H9 (cell line): Measurements from ENCODE around the gene SLC16A6. TPM values are rescaled to one million over a fixed set of nuclear protein-coding genes. Genes with fewer than 3 reads are reported as not detected.

Source experiments
- DNase-seq: peaks from one replicate; pipeline ENCODE4 v3.0.0-alpha.2; 2017
- H2AFZ ChIP-seq: one replicate; pipeline ENCODE4 v1.6.1; 2013; ENCODE audit warnings: mild to moderate bottlenecking, low read length, control low read depth, moderate library complexity
- H2AK5ac ChIP-seq: 2 replicates; pipeline ENCODE4 v1.6.1; 2013; ENCODE audit warnings: low read length, control low read depth, mixed read lengths; ENCODE audit not compliant: insufficient read length
- H2BK120ac ChIP-seq: one replicate; pipeline ENCODE4 v1.6.1; 2013; ENCODE audit warnings: low read depth, mild to moderate bottlenecking, low read length, control low read depth, inconsistent platforms; ENCODE audit not compliant: poor library complexity, severe bottlenecking
- H2BK12ac ChIP-seq: 2 replicates; pipeline ENCODE4 v1.6.1; 2013; ENCODE audit warnings: low read length, control low read depth, mixed read lengths, low read depth; ENCODE audit not compliant: insufficient read length
- H2BK15ac ChIP-seq: 2 replicates; pipeline ENCODE4 v1.6.1; 2013; ENCODE audit warnings: low read depth, low read length, control low read depth
- H2BK20ac ChIP-seq: one replicate; pipeline ENCODE4 v1.6.1; 2013; ENCODE audit warnings: low read depth, mild to moderate bottlenecking, low read length, control low read depth, inconsistent platforms; ENCODE audit not compliant: poor library complexity, severe bottlenecking
- H2BK5ac ChIP-seq: 2 replicates; pipeline ENCODE4 v1.6.1; 2013; ENCODE audit warnings: low read length, control low read depth, mixed read lengths; ENCODE audit not compliant: insufficient read length
- H3K14ac ChIP-seq: 2 replicates; pipeline ENCODE4 v1.6.1; 2013; ENCODE audit warnings: low read length, control low read depth; ENCODE audit not compliant: insufficient read depth
- H3K18ac ChIP-seq: 2 replicates; pipeline ENCODE4 v1.6.1; 2013; ENCODE audit warnings: low read depth, mild to moderate bottlenecking, mixed read lengths, low read length, control low read depth; ENCODE audit not compliant: insufficient read length
- H3K23ac ChIP-seq: 2 replicates; pipeline ENCODE4 v1.6.1; 2013; ENCODE audit warnings: low read length, control low read depth, mixed read lengths, low read depth; ENCODE audit not compliant: insufficient read length
- H3K23me2 ChIP-seq: 2 replicates; pipeline ENCODE4 v1.6.1; 2013; ENCODE audit warnings: low read depth, mild to moderate bottlenecking, mixed read lengths, low read length, control low read depth; ENCODE audit not compliant: insufficient read length, poor library complexity, severe bottlenecking
- H3K27ac ChIP-seq: 2 replicates; pipeline ENCODE4 v1.5.1; 2013; ENCODE audit warnings: low read length, control low read depth, mixed read lengths, low read depth; ENCODE audit not compliant: insufficient read length
- H3K27me3 ChIP-seq: 2 replicates; pipeline ENCODE4 v1.6.1; 2013; ENCODE audit warnings: low read length, control low read depth, inconsistent platforms; ENCODE audit not compliant: insufficient read depth
- H3K4ac ChIP-seq: 2 replicates; pipeline ENCODE4 v1.6.1; 2013; ENCODE audit warnings: low read depth, mild to moderate bottlenecking, control low read depth, inconsistent platforms, low read length, moderate library complexity
- H3K4me1 ChIP-seq: 2 replicates; pipeline ENCODE4 v1.6.1; 2013; ENCODE audit warnings: low read length, control low read depth, inconsistent platforms; ENCODE audit not compliant: insufficient read depth
- H3K4me2 ChIP-seq: 2 replicates; pipeline ENCODE4 v1.6.1; 2013; ENCODE audit warnings: low read length, control low read depth, mixed read lengths; ENCODE audit not compliant: insufficient read length, insufficient read depth
- H3K56ac ChIP-seq: 2 replicates; pipeline ENCODE4 v1.6.1; 2013; ENCODE audit warnings: low read depth, mild to moderate bottlenecking, mixed read lengths, low read length, control low read depth; ENCODE audit not compliant: insufficient read length
- H3K79me1 ChIP-seq: 2 replicates; pipeline ENCODE4 v1.6.1; 2013; ENCODE audit warnings: low read depth, mild to moderate bottlenecking, moderate library complexity, low read length, control low read depth, inconsistent platforms; ENCODE audit not compliant: insufficient read depth, poor library complexity, severe bottlenecking
- H3K79me2 ChIP-seq: 2 replicates; pipeline ENCODE4 v1.6.1; 2013; ENCODE audit warnings: low read length, control low read depth, inconsistent platforms; ENCODE audit not compliant: insufficient read depth
- H3K9ac ChIP-seq: 2 replicates; pipeline ENCODE4 v1.6.1; 2013; ENCODE audit warnings: low read length, control low read depth, mixed read lengths; ENCODE audit not compliant: insufficient read length; ENCODE audit errors: extremely low read depth
- H3K9me3 ChIP-seq: one replicate; pipeline ENCODE4 v1.6.1; 2013; ENCODE audit warnings: low read depth, low read length, inconsistent platforms; ENCODE audit not compliant: control insufficient read depth
- H3T11ph ChIP-seq: one replicate; pipeline ENCODE4 v1.6.1; 2013; ENCODE audit warnings: mild to moderate bottlenecking, low read length, control low read depth, inconsistent platforms
- H4K20me1 ChIP-seq: one replicate; pipeline ENCODE4 v1.6.1; 2013; ENCODE audit not compliant: control insufficient read depth, insufficient read length, insufficient read depth
- H4K5ac ChIP-seq: 2 replicates; pipeline ENCODE4 v1.6.1; 2013; ENCODE audit warnings: low read depth, mild to moderate bottlenecking, mixed read lengths, low read length, control low read depth; ENCODE audit not compliant: insufficient read length
- H4K8ac ChIP-seq: replicated peaks from 2 replicates; pipeline ENCODE4 v1.6.1; 2013; ENCODE audit warnings: low read length, control low read depth, mixed read lengths, low read depth; ENCODE audit not compliant: insufficient read length
- H4K91ac ChIP-seq: 2 replicates; pipeline ENCODE4 v1.6.1; 2013; ENCODE audit warnings: low read depth, mild to moderate bottlenecking, moderate library complexity, mixed read lengths, low read length, control low read depth; ENCODE audit not compliant: insufficient read length
- H3K27ac Mint-ChIP-seq, 3 experiments: 2 replicates in 2 of 3; 3 replicates in 1 of 3; pipeline ENCODE4 v1.8.0; 2020 to 2021; ENCODE audit warnings: mixed read lengths in 3 of 3, mild to moderate bottlenecking in 1 of 3, moderate library complexity in 1 of 3
- H3K27me3 Mint-ChIP-seq: 2 replicates; pipeline ENCODE4 v1.8.0; 2021; ENCODE audit warnings: low read depth, mild to moderate bottlenecking, moderate library complexity, mixed read lengths
- H3K36me3 Mint-ChIP-seq, 3 experiments: 2 replicates in 2 of 3; 3 replicates in 1 of 3; pipeline ENCODE4 v1.8.0; 2020 to 2021; ENCODE audit warnings: low read depth in 3 of 3, mixed read lengths in 3 of 3; ENCODE audit not compliant: insufficient read depth in 1 of 3
- H3K4me1 Mint-ChIP-seq, 2 experiments: 2 replicates each; pipeline ENCODE4 v1.8.0; 2020; ENCODE audit warnings: mixed read lengths in 2 of 2
- H3K4me3 Mint-ChIP-seq, 2 experiments: 2 replicates in 1 of 2; 3 replicates in 1 of 2; pipeline ENCODE4 v1.8.0; 2020 to 2021; ENCODE audit warnings: mild to moderate bottlenecking in 2 of 2, mixed read lengths in 2 of 2, moderate library complexity in 1 of 2
- H3K9me3 Mint-ChIP-seq, 2 experiments: 2 replicates in 1 of 2; 3 replicates in 1 of 2; pipeline ENCODE4 v1.8.0; 2020; ENCODE audit warnings: mild to moderate bottlenecking in 2 of 2, mixed read lengths in 2 of 2, moderate library complexity in 1 of 2
- CTCF ChIP-seq: fragments of 200-600 bp; sonication (generic); conservative IDR thresholded peaks from 3 replicates; pipeline ENCODE4 v1.8.0; 2021; ENCODE audit warnings: antibody characterized with exemption, mild to moderate bottlenecking
- whole genome bisulfite sequencing: extraction: QIAGEN DNeasy Blood & Tissue Kit; methylation state at CpG from one replicate; pipeline ENCODE4 v1.1.7; 2013; ENCODE audit warnings: missing lambda C conversion rate, low lambda C conversion rate, mixed read lengths; ENCODE audit not compliant: insufficient read length; ENCODE audit errors: extremely low coverage; 5-methylcytosine and 5-hydroxymethylcytosine counted together
- total RNA-seq: library from RNA; stranded (reverse); gene quantifications from 2 replicates; pipeline ENCODE4 v1.2.1, GENCODE V29; 2021

Gene SLC16A6
- total RNA-seq, 1 experiment from 2014 or later: 0.33 TPM

- Histone ChIP-seq H2BK120ac (no peak overlapping the region), H3K23ac (no peak overlapping the region), H4K8ac (no peak overlapping the region), H2BK20ac (no peak overlapping the region), H3T11ph (no peak overlapping the region), H3K4me1 (peaks cover 2% of the 10 kb centered on the region), H3K9me3 (no peaks in the 10 kb centered on the region), H3K4ac (no peak overlapping the region), H4K20me1 (no peaks in the 10 kb centered on the region), H3K9ac (no peak overlapping the region), H2AK5ac (no peak overlapping the region), H2AFZ (no peak overlapping the region), H3K14ac (no peak overlapping the region), H3K27me3 (peaks cover 21% of the 10 kb centered on the region; the same call in 1 of the 2 replicates), H3K56ac (no peak overlapping the region), H2BK5ac (no peak overlapping the region), H3K27ac (no peak overlapping the region), H4K5ac (no peak overlapping the region), H3K79me1 (no peaks in the 10 kb centered on the region), H3K79me2 (no peaks in the 10 kb centered on the region), H2BK15ac (no peak overlapping the region), H3K18ac (no peak overlapping the region), H3K4me2 (no peak overlapping the region), H3K23me2 (peaks cover 19% of the 10 kb centered on the region), H2BK12ac (no peak overlapping the region), H4K91ac (no peak overlapping the region)
- Mint-ChIP-seq H3K4me1 (peaks cover 61 to 63% of the 10 kb centered on the region in 2 experiments), H3K9me3 (no peaks in the 10 kb centered on the region; a peak in 1 of 5 replicates), H3K27me3 (peaks cover 47% of the 10 kb centered on the region), H3K4me3 (peak overlapping the region; percentile 6 to 10; a peak in 2 of 5 replicates), H3K36me3 (peaks cover 0 to 1% (median 0%) of the 10 kb centered on the region in 3 experiments; a peak in 1 of 7 replicates), H3K27ac (peak overlapping the region in 2 of 3 experiments; percentile 89 to 94; a peak in 4 of 7 replicates)
- no peak for DNase-seq
- WGBS: no CpG with 5 or more reads among the region's 6 CpGs
- TF ChIP-seq CTCF: no peak
Measured at GRCh38 chr17:68293490-68294195, 2.7 kb upstream of the SLC16A6 start.
